ENCODE measurements around the gene SMIM10L1.

- TF ChIP-seq POLR2A (IDR thresholded peaks at IDR 0.05) (no peak), EP300 (IDR thresholded peaks at IDR 0.05) (no peak), POLR2AphosphoS5 (IDR thresholded peaks at IDR 0.05) (no peak)
- TF ChIP-seq, protein P1, sequence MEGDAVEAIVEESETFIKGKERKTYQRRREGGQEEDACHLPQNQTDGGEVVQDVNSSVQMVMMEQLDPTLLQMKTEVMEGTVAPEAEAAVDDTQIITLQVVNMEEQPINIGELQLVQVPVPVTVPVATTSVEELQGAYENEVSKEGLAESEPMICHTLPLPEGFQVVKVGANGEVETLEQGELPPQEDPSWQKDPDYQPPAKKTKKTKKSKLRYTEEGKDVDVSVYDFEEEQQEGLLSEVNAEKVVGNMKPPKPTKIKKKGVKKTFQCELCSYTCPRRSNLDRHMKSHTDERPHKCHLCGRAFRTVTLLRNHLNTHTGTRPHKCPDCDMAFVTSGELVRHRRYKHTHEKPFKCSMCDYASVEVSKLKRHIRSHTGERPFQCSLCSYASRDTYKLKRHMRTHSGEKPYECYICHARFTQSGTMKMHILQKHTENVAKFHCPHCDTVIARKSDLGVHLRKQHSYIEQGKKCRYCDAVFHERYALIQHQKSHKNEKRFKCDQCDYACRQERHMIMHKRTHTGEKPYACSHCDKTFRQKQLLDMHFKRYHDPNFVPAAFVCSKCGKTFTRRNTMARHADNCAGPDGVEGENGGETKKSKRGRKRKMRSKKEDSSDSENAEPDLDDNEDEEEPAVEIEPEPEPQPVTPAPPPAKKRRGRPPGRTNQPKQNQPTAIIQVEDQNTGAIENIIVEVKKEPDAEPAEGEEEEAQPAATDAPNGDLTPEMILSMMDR (IDR thresholded peaks at IDR 0.05), result no peak
Measured at GRCh38 chr12:11144297-11144696, 26.7 kb upstream of the SMIM10L1 start.

Data from stomach (tissue), 4 donors.